ENCODE results near the gene CYP4F3. TPM values are rescaled to one million over a fixed set of nuclear protein-coding genes. Genes with fewer than 3 reads are reported as not detected.

The CYP4F3 gene
- total RNA-seq, 1 experiment from 2014 or later: 0.04 TPM

DNA sequence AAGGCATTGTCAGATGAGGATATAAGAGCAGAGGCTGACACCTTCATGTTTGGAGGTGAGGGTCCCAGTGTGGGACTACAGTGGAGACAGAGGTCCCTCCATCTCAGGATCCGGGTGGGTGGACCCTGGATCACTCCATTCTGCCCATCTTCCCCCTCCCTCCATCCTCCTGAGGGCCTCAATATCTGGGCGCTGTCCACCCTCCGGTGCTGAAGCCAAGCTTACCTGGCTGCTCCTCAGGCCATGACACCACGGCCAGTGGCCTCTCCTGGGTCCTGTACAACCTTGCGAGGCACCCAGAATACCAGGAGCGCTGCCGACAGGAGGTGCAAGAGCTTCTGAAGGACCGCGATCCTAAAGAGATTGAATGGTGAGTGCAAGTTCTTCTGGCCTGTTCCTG, 44.1 kb downstream of the CYP4F3 start:
- Mint-ChIP-seq H3K4me1 (no peaks in the 10 kb centered on the region), H3K27me3 (ENCODE audit: low read depth) (peaks cover 35% of the 10 kb centered on the region), H3K4me3 (no peak overlapping the region), H3K9me3 (peaks cover 96% of the 10 kb centered on the region), H3K36me3 (peaks cover 84% of the 10 kb centered on the region), H3K27ac (no peak overlapping the region)
- CTCF ChIA-PET: no interaction called here
- no peak for ATAC-seq
- DNase-seq (ENCODE audit: low spot score): no peak
- POLR2A ChIA-PET: no interaction called here
- no peak for TF ChIP-seq NR1H2 (CRISPR knock-in tag; IDR thresholded peaks at IDR 0.05)

DNA sequence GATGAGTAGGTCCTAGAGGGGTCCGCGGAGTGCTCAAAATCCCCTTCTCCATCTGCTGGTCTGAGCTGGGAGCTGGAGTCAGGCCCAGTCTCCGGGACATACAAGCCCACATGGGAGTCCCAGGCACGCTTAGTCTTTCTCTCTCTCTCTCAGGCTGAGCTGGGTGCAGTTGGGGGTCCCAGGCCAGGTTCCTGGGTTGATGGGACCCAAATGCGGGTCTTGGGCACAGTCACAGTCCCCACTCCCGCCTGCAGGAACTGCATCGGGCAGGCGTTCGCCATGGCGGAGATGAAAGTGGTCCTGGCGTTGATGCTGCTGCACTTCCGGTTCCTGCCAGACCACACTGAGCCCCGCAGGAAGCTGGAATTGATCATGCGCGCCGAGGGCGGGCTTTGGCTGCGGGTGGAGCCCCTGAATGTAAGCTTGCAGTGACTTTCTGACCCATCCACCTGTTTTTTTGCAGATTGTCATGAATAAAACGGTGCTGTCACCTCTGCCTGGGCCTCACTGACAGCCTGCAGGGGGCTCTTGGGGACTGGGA, 56.0 kb downstream of the CYP4F3 start:
- TF ChIP-seq SMAD3 (CRISPR knock-in tag; IDR thresholded peaks at IDR 0.05; ENCODE audit: borderline replicate concordance) (no peak), RORB (CRISPR knock-in tag; IDR thresholded peaks at IDR 0.05) (no peak), TEAD1 (CRISPR knock-in tag; IDR thresholded peaks at IDR 0.05) (no peak), ZNF416 (CRISPR knock-in tag; IDR thresholded peaks at IDR 0.05) (no peak)
- TF ChIP-seq, protein P1, sequence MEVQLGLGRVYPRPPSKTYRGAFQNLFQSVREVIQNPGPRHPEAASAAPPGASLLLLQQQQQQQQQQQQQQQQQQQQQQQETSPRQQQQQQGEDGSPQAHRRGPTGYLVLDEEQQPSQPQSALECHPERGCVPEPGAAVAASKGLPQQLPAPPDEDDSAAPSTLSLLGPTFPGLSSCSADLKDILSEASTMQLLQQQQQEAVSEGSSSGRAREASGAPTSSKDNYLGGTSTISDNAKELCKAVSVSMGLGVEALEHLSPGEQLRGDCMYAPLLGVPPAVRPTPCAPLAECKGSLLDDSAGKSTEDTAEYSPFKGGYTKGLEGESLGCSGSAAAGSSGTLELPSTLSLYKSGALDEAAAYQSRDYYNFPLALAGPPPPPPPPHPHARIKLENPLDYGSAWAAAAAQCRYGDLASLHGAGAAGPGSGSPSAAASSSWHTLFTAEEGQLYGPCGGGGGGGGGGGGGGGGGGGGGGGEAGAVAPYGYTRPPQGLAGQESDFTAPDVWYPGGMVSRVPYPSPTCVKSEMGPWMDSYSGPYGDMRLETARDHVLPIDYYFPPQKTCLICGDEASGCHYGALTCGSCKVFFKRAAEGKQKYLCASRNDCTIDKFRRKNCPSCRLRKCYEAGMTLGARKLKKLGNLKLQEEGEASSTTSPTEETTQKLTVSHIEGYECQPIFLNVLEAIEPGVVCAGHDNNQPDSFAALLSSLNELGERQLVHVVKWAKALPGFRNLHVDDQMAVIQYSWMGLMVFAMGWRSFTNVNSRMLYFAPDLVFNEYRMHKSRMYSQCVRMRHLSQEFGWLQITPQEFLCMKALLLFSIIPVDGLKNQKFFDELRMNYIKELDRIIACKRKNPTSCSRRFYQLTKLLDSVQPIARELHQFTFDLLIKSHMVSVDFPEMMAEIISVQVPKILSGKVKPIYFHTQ (CRISPR knock-in tag; IDR thresholded peaks at IDR 0.05): no peak
- TF ChIP-seq, protein P2, sequence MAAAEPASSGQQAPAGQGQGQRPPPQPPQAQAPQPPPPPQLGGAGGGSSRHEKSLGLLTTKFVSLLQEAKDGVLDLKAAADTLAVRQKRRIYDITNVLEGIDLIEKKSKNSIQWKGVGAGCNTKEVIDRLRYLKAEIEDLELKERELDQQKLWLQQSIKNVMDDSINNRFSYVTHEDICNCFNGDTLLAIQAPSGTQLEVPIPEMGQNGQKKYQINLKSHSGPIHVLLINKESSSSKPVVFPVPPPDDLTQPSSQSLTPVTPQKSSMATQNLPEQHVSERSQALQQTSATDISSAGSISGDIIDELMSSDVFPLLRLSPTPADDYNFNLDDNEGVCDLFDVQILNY (CRISPR knock-in tag; IDR thresholded peaks at IDR 0.05): no peak
- Mint-ChIP-seq H3K9me3 (peaks cover 69% of the 10 kb centered on the region), H3K36me3 (peaks cover 42% of the 10 kb centered on the region), H3K4me1 (no peaks in the 10 kb centered on the region), H3K27ac (no peak overlapping the region), H3K4me3 (no peak overlapping the region), H3K27me3 (ENCODE audit: low read depth) (peaks cover 7% of the 10 kb centered on the region)
- ChIA-PET POLR2A (no interaction called here), CTCF (no interaction called here)
- no peak for ATAC-seq
- DNase-seq (ENCODE audit: low spot score): no peak

GRCh38 chr19:15701757-15702533, 61.2 kb downstream of the CYP4F3 start:
- ChIA-PET POLR2A (no interaction called here), CTCF (interaction anchor here (0.7 kb wide), 1 partner anchor 108 kb away, joined by 3 read pairs; no protein-coding TSS in a partner anchor)
- H3K4me1 Mint-ChIP-seq: no peaks in the 10 kb centered on the region
- no peak overlapping the region for H3K4me3 Mint-ChIP-seq
- H3K27me3 Mint-ChIP-seq (ENCODE audit: low read depth): peaks cover 5% of the 10 kb centered on the region
- peaks cover 67% of the 10 kb centered on the region for H3K9me3 Mint-ChIP-seq
- no peak for ATAC-seq
- DNase-seq (ENCODE audit: low spot score): no peak
- peaks cover 36% of the 10 kb centered on the region for H3K36me3 Mint-ChIP-seq
- TF ChIP-seq, protein P3, sequence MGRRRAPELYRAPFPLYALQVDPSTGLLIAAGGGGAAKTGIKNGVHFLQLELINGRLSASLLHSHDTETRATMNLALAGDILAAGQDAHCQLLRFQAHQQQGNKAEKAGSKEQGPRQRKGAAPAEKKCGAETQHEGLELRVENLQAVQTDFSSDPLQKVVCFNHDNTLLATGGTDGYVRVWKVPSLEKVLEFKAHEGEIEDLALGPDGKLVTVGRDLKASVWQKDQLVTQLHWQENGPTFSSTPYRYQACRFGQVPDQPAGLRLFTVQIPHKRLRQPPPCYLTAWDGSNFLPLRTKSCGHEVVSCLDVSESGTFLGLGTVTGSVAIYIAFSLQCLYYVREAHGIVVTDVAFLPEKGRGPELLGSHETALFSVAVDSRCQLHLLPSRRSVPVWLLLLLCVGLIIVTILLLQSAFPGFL (CRISPR knock-in tag; IDR thresholded peaks at IDR 0.05; ENCODE audit: borderline replicate concordance): no peak
- TF ChIP-seq, protein P4, sequence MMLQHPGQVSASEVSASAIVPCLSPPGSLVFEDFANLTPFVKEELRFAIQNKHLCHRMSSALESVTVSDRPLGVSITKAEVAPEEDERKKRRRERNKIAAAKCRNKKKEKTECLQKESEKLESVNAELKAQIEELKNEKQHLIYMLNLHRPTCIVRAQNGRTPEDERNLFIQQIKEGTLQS (CRISPR knock-in tag; conservative IDR thresholded peaks at IDR 0.05): no peak
- TF ChIP-seq ELF4 (CRISPR knock-in tag; IDR thresholded peaks at IDR 0.05; ENCODE audit: low read depth) (no peak), ZNF281 (CRISPR knock-in tag; IDR thresholded peaks at IDR 0.05) (no peak)
- H3K27ac Mint-ChIP-seq: no peak overlapping the region
